HUES48 (cell line): ENCODE measurements around the gene FGF3.

ENCODE experiments used
- H3K27ac ChIP-seq: one replicate; pipeline ENCODE4 v1.7.0; 2013; ENCODE audit warnings: low read depth, low read length, inconsistent platforms
- H3K27me3 ChIP-seq: 2 replicates; pipeline ENCODE4 v1.6.1; 2013; ENCODE audit warnings: mild to moderate bottlenecking, low read length; ENCODE audit not compliant: control insufficient read depth, insufficient read depth
- H3K36me3 ChIP-seq: 2 replicates; pipeline ENCODE4 v1.6.1; 2013; ENCODE audit warnings: low read length; ENCODE audit not compliant: control insufficient read depth, insufficient read depth
- H3K4me1 ChIP-seq: 2 replicates; pipeline ENCODE4 v1.6.1; 2013; ENCODE audit warnings: mild to moderate bottlenecking, low read length; ENCODE audit not compliant: control insufficient read depth, insufficient read depth
- H3K4me3 ChIP-seq: 2 replicates; pipeline ENCODE4 v1.5.1; 2013; ENCODE audit warnings: mild to moderate bottlenecking, low read depth, low read length
- H3K9ac ChIP-seq: 2 replicates; pipeline ENCODE4 v1.6.1; 2013; ENCODE audit warnings: mild to moderate bottlenecking, low read depth, low read length, moderate library complexity
- H3K9me3 ChIP-seq: 2 replicates; pipeline ENCODE4 v1.6.1; 2013; ENCODE audit warnings: low read length; ENCODE audit not compliant: control insufficient read depth, insufficient read depth

FGF3 gene

DNA sequence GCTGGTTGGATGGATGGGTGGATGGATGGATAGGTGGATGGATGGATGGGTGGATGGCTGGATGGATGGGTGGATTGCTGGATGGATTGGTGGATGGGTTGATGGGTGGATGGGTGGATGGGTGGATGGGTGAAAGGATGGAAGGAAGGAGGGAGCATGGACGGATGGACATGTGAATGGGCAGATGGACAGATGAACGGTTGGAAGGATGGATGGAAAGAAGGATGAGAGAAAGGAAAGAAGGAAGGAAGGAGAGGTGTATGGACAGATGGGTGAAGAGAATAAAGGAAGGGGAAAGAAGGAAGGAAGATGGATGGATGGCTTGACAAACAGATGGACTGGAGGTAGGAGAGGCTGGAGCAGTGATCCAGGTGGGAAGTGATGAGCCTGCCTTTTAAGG is 5.4 kb downstream of the FGF3 start:
- no peaks in the 10 kb centered on the region for H3K36me3 ChIP-seq
- H3K4me1 ChIP-seq = no peaks in the 10 kb centered on the region
- no peak overlapping the region for H3K4me3 ChIP-seq
- H3K27me3 ChIP-seq = peaks cover 57% of the 10 kb centered on the region
- H3K27ac ChIP-seq = no peak overlapping the region
- H3K9me3 ChIP-seq = no peaks in the 10 kb centered on the region
- H3K9ac ChIP-seq = no peak overlapping the region

DNA sequence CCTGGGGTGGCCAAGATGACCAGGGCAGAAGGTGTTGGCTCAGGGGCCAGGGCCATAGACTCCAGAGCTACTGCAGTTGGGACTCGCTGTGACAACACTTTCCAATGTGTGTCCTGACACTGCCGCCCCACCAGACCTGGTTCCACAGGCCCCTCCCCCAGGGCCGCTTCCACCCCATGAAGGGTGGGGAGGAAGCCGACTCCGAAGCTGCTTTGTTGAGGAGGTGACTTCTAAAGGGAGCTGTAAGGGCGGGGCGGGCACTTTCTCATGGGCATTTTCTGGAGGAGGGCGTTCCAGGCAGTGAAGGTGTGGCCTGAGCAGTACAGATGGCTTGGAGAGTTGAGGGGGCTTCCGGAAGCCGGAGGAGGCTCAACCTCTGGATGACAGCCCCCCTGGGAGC is 6.3 kb downstream of the FGF3 start:
- Histone ChIP-seq H3K4me3 (no peak overlapping the region), H3K27me3 (peaks cover 55% of the 10 kb centered on the region), H3K9ac (no peak overlapping the region), H3K36me3 (no peaks in the 10 kb centered on the region), H3K4me1 (no peaks in the 10 kb centered on the region; the same call in 1 of the 2 replicates), H3K9me3 (no peaks in the 10 kb centered on the region), H3K27ac (no peak overlapping the region)

DNA sequence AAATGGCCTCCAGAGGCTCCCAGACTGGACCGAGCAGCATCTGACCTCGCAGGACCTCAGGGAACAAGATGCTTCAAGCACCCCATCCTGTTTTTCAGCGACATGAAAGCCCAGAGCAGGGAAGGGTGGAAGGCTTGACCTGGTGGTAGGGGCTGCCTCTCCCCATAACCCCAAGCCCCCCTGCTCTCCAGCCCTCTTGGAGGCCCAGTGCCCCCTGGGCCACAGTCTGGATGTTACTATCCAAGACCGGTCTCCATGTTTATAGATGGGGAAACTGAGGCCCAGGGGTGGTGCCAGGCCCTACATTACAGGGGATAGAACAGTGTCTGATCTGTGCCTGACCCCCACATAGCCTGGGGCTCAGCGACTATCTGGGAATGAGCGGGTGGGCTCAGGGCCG is 7.0 kb downstream of the FGF3 start:
- Histone ChIP-seq H3K27me3 (peaks cover 49% of the 10 kb centered on the region), H3K9ac (no peak overlapping the region), H3K27ac (no peak overlapping the region), H3K4me3 (no peak overlapping the region), H3K9me3 (no peaks in the 10 kb centered on the region), H3K36me3 (no peaks in the 10 kb centered on the region), H3K4me1 (no peaks in the 10 kb centered on the region; the same call in 1 of the 2 replicates)

DNA sequence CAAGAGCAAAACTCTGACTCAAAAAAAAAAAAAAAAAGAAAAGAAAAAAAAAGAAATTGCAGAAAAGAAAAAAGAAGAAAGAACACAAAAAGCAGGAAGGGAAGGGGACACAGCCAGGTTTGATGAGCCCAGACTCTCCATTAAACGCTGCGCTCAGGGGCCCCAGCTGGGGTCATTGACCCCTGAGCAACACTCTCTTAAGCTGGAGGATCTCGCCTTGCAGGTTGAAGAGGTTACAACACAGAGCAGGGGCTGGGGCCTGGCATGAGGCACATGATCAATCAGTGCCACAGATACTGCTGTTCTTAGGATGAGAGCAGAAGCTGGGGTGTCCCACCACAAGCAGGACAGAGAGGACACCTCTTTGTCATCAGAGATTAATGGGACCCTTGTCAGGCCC is 7.8 kb downstream of the FGF3 start:
- peaks cover 40% of the 10 kb centered on the region for H3K27me3 ChIP-seq
- H3K9me3 ChIP-seq = no peaks in the 10 kb centered on the region
- no peaks in the 10 kb centered on the region for H3K36me3 ChIP-seq
- H3K9ac ChIP-seq = no peak overlapping the region
- H3K4me3 ChIP-seq = no peak overlapping the region
- H3K27ac ChIP-seq = no peak overlapping the region
- no peaks in the 10 kb centered on the region; the same call in 1 of the 2 replicates for H3K4me1 ChIP-seq

DNA sequence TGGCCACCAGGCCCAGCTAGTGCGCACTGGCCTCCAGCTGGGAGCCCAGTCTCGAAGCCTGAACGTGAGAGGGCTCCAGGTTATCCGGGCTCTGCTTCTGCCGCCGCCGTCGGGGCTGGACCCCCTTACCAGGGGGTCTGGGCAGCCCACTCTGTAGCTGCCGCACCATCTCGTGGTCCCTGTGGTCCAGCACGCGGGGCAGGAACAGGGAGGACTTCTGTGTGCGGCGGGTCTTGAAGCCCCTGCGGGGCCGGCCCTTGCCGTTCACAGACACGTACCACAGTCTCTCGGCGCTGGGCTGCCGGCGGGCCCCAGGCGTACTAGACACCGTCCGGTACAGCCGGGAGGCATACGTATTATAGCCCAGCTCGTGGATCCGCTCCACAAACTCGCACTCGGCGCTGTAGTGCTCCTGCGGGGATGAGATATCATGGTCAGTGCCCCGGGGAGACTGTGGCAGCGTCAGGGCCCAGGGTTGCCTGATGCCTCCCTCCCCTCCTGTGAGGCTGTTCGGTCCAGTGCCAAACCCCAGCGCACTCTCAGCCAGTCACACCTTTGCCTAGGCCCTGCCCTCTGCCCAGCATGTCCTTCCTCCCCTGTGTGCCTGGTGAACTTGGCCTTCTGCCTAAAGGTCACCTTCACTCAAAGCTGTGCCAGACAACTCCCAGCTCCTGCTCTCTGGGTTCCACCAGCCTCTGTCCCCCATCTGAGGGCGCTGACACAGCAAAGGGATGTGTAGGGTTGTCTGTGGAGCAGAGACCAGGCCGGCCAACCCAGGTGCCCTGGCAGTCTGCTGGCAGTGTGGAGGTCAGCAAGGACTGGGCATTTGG is 8.7 kb downstream of the FGF3 start:
- Histone ChIP-seq H3K27ac (no peak overlapping the region), H3K9ac (no peak overlapping the region), H3K9me3 (no peaks in the 10 kb centered on the region), H3K27me3 (peaks cover 31% of the 10 kb centered on the region), H3K4me1 (no peaks in the 10 kb centered on the region; the same call in 1 of the 2 replicates), H3K36me3 (no peaks in the 10 kb centered on the region), H3K4me3 (no peak overlapping the region)

DNA sequence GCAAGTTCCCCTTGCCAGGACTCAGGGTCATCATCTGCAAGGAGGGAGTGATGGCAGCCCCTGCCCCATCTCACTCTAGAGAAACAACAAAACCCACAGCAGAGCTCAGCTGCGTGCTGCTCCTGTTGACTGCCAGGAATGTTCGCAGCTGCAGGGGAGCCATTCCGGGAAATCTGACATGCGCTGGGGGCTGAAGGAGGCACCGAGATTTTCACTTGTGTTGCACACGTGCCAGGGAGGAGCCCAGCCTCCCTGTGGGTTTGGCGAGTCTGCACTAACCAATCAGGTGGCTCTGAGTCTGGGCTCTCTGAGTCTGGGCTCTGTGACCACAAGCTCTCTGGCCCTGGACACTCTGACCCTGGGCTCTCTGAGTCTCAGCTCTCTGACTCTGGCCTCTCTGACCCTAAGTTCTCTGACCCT is 10.5 kb downstream of the FGF3 start:
- no peak overlapping the region for H3K27ac ChIP-seq
- H3K4me3 ChIP-seq = no peak overlapping the region
- H3K27me3 ChIP-seq = peaks cover 13% of the 10 kb centered on the region
- H3K9ac ChIP-seq = no peak overlapping the region
- H3K36me3 ChIP-seq = no peaks in the 10 kb centered on the region
- no peaks in the 10 kb centered on the region; the same call in 1 of the 2 replicates for H3K4me1 ChIP-seq
- H3K9me3 ChIP-seq = no peaks in the 10 kb centered on the region

DNA sequence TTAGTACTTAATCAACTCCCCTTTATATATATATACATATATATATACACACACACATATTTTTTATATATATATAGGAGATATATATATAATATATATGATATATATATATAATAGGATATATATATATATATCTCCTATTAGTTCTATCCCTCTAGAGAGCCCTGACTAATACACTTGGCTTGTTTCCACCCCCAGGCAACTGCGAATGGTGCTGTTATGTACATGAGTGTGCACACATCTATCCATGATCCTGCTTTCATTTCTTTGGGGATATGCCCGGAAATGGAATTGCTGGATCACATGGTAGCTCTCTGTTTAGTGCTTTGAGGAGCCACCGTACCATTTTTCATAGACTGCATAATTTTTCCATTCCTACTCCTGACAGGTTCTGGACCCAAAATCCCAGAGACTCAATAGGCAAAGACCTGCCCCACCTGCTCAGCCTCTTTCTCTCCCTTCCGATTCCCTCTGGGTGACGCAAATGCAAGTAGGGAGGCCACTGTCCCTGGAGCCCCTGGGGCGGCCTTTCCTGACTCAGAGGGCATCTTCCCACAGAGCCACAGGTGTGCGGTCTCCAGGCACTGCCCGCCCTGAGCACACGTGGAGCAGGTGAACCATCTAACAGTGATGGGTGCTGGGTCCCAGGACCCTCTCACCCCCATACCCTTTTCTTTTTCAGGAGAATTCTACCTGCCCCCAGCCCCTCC is 12.0 kb downstream of the FGF3 start:
- Histone ChIP-seq H3K27ac (no peak overlapping the region), H3K4me1 (no peaks in the 10 kb centered on the region; the same call in 1 of the 2 replicates), H3K36me3 (no peaks in the 10 kb centered on the region), H3K27me3 (peaks cover 13% of the 10 kb centered on the region), H3K9me3 (no peaks in the 10 kb centered on the region), H3K9ac (no peak overlapping the region), H3K4me3 (no peak overlapping the region)

DNA sequence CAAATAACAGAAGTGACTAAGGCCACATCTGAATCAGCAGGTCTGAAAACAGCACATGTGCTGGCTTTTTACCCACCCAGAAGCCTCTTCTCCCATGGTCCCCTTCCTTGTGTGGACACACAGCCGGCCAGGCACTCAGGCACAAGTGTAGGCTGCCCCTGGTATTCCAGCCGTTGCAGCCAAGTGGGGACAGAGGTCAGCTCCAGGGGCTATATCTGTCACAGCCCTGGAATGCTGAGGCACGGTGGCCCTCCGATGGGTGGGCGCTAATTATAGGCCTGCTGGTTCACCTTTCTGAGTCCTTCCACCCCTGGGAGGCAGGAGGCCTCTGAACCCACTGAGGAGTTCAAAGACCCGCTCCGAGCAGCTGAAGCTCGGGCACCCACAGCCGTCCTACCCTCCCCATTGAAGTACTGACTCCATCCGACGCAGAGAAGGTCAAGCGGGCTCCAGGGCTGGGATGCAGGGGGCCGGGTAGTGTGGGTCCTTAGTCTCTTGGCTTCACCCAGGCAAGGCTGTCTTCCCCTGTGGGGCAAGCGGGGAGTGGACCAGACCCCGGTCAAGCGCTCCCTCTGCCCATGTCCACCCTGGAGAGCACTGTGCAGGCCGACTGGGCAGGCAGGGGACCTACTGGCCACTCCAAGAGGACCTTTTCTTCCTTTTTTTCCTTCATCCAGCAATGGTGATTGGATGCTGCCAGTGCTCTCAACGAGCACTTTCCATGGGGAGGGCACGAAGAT is 14.3 kb downstream of the FGF3 start:
- no peak overlapping the region for H3K27ac ChIP-seq
- H3K36me3 ChIP-seq = no peaks in the 10 kb centered on the region
- H3K4me3 ChIP-seq = no peak overlapping the region
- H3K9me3 ChIP-seq = no peaks in the 10 kb centered on the region
- H3K4me1 ChIP-seq = no peaks in the 10 kb centered on the region; the same call in 1 of the 2 replicates
- no peak overlapping the region for H3K9ac ChIP-seq
- H3K27me3 ChIP-seq = peaks cover 13% of the 10 kb centered on the region

DNA sequence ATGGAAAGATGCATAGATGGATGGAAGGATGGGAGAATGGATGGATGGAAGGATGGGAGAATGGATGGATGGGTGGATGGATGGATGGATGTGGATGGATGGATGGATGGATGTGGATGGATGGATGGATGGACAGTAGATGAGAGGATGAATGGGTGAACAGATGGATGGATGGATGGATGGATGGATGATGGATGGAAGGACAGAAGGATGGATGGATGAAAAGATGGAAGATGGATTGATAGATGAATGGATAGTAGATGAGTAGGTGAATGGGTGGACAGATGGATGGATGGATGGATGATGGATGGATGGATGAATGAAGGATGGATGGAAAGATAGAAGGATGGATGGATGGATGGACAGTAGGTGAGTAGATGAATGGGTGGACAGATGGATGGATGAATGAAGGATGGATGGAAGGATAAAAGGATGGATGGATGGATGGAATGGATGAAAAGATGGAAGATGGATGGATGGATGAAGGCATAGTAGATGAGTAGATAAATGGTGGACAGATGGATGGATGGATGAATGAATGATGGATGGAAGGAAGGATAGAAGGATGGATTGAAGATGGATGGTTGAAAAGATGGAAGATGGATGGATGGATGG is 15.5 kb downstream of the FGF3 start:
- Histone ChIP-seq H3K9ac (no peak overlapping the region), H3K36me3 (no peaks in the 10 kb centered on the region), H3K4me1 (no peaks in the 10 kb centered on the region; the same call in 1 of the 2 replicates), H3K9me3 (no peaks in the 10 kb centered on the region), H3K27ac (no peak overlapping the region), H3K4me3 (no peak overlapping the region), H3K27me3 (peaks cover 8% of the 10 kb centered on the region; the same call in 1 of the 2 replicates)

DNA sequence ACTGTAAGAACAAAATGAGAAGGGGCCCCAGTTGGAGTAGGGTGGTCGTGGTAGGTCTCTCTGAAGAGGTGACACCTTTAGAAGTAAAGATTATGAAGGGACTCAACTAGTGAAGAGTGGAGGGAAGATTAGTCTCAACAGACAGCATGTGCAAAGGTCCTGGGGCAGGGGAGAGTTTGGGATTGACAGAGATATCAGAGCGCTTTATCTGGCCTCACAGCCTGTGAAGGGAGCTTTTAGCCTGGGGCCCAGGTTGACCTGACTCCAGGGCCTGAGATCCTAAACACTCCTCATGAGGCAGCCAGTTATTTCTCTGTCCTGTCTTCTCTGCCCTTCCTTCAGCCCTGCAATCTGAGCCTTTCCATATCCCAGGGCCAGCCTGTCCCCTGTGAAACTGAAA is 16.2 kb downstream of the FGF3 start:
- H3K9ac ChIP-seq = no peak overlapping the region
- H3K4me1 ChIP-seq = no peaks in the 10 kb centered on the region
- no peak overlapping the region for H3K27ac ChIP-seq
- H3K36me3 ChIP-seq = no peaks in the 10 kb centered on the region
- H3K4me3 ChIP-seq = no peak overlapping the region
- H3K27me3 ChIP-seq = peaks cover 1% of the 10 kb centered on the region; the same call in 1 of the 2 replicates
- no peaks in the 10 kb centered on the region for H3K9me3 ChIP-seq
